HG03575 (cell line): ENCODE results near the gene UBR2.

Experiments used
- ATAC-seq: cut with Tn5 transposase; IDR thresholded peaks from one replicate; pipeline ENCODE4 v1.9.1; 2021; ENCODE audit not compliant: unreplicated experiment, insufficient number of reproducible peaks, low FRiP score; ENCODE audit errors: extremely low read depth

The UBR2 gene

DNA sequence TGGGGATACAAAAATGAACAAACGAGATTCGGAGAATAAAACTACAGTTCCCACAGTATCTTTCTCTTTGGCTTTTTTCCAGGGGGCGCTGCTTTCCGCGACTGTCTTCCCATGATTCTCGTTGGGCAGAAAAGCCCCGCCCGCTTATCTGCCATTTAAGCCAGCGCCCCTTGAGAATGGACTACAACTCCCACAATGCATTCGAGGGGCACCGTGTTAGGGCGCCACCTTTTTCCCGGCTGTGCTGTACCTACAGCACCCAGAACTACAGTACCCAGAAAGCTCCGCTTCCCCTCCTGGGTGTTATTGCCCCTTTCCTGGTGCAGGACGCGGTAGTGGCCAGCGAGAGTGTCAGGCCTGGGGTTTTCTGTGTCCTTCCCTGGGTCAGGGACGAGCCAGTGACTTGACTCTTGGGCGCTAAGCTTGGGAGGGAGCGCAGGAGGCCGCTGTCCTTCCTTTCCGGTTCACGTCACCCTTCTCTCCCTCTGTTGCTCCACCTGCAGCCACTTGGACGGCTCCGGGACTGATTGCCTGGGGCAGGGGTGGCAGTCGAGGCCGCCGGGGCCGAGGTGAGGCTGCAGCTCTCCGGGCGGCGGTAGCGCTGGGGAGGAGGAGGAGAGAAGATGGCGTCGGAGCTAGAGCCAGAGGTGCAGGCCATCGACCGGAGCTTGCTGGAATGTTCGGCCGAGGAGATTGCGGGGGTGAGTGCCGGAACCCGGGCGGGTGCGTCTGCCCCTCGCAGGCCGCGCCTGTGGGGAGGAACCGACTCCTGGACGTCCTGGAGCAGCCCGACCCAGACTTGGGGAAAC, at the start of gene UBR2:
Gene UBR2 (plus strand): TSS at position 333 of the 809 bp plus-strand sequence. CDS start 291 bp downstream, at position 624.
- peak; percentile 69 for ATAC-seq

DNA sequence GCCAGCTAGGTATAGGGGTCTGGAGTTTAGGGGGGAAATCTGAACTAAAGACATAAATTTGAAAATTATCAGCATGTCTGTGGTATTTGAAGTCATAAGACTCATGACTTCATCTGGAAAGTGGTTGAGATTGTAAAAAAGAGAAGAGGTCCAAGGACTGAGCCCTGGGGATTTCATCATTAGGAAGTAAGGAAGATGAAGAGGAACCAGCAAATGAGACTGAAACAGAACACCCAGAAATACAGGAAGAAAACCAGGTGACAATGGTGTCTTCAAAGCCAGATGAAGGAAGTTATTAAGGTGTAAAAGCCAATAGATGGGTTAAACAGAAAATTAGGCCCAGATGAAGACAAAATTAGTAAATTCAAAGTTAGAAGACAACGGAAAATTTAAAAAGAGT, 49.1 kb upstream of the UBR2 start:
- no peak for ATAC-seq

DNA sequence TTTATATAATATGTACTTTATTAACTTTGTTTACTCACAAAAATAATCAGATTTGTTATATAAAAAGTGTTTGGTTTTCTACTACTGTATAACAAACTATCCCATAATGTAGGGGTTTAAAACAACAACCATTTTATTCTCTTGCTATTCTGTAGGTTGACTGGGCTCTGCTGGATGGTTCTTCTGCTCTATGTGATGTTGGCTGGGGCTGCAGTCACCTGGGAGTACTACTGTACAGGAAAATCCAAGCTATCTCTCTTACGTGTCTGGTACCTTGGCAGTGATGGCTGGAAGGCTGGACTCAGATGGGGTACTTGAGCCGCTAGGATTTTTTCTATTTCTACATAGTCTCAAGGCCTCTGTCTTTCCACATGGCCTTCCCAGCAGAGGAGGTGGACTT, 44.0 kb upstream of the UBR2 start:
- no peak for ATAC-seq

DNA sequence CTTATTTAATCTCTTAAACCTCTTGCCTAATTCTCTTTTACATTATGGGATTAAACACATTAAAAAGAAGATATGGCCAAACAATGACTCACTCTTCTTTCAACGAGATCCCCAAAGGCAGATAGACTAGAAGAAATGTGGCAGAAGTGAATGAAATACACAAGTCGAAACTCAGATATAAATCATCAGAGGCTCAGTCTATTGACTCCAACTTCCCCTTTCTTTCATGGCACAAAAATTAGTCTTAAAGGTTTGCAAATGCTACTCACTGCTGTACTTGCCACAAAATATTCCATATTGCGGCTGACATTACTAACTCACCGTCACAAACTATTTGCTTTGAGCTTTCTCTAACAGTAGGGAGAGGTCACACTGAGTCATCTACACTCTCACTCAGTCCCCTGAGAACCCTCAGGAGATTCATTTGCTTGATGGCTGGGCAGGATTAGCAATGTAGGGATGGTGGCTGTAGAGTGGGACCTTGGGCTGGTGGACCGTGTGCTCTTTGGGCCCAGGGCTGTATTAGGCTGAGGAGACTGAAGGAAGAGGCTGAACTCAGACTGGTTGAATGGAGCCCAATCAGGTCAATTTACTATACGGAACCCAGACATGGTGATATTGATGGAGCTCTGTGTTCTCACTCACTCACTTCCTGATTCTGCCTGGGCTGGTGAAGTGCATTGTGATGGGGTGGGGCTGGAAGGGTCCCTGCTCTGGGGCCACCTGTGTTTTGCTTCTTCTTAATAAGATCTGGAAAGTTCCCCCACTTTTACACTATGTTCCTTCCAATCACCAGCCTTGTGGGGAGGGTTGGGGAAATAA, 42.8 kb upstream of the UBR2 start:
- peak; percentile 71 for ATAC-seq

DNA sequence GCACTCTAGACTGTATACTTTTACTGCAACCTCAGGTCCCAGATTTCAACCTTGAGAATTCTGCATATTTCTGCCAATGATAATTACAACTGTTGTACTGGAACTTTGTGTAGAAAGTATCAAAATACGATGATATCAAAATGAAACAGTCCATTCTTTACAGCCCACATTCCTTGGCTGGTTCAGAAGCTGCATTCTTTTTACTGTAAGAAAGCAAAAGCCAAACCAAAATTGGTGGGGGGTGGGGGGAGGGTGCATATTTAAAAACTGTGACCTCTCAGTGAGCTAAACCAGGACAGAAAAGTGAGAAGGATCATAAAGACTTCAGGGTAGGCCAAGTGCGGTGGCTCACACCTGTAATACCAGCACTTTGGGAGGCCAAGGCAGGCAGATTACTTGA, 41.8 kb upstream of the UBR2 start:
- no peak for ATAC-seq

DNA sequence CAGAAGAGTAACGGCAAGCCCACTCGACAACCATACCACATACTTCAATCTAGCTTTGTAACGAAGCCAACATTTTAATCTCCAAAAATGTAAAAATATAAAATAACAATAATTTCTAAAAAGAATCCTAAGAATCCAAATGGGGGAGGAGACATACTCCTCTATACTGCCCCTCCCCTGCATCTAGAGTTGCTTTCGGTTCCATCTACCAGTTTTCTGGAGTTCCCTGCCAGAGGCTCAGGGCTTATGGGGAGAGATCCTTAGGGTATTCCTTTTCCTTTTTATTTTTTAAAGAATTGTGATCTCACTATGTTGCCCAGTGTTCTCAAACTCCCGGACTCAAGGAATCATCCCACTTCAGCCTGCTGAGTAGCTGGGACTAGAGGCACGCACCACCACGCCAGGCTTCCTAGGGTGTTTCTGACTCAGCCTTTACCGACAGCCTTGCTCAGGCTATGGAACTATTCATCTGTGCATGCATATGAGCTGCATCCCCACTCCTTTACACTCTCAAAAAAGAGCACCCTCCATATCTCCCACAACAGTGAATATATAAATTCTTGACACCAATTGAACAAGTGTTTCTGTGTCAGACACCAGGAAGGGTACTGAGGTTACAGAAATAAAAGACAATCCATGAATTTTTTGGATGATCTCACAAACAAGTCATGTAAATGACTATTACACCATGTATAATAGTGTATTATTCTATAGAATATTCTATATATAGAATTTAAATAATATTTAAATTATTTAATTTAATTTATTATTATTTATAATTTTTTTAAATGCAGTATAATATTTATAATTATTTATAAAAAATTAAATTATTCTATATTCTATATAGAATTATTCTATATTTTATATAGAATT, 40.7 kb upstream of the UBR2 start:
- no peak for ATAC-seq

DNA sequence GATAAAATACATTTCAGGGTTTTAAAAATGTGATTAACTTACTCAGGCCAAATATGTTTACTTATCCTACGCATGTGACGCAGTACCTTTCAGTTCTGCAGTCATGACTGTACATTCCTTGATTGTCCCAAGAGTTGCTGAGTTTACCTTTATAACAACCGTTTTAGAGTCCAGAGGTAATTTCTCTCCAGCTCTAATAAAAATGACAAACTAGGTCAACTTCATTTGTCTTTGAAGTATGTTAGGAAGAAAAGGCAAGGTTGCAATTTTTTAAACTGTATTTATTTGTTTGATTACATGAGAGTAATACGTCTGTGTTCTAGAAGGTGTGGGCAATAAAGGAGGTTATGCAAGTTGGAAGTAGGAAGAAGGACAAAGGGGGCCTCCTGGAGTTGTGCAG, 38.6 kb upstream of the UBR2 start:
- no peak for ATAC-seq

DNA sequence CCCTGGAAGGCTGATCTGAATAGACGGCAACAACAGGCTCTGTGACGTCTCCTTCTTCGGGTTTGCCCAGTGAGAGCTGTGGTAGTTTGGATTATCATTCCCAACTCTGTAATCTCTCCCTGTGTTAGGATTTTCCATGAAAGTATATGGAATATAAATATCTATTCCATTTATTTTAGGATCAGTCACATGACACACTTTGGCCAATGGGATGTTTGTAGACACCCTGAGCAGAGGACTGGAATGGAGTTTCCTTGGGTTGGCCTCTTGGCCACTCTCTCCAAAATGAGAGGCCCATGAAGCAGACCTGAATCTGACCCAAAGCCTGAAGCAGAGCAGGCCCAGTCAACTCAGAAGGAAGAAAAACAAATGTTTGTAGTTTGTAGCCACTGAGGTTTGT, 37.2 kb upstream of the UBR2 start:
- ATAC-seq = no peak

DNA sequence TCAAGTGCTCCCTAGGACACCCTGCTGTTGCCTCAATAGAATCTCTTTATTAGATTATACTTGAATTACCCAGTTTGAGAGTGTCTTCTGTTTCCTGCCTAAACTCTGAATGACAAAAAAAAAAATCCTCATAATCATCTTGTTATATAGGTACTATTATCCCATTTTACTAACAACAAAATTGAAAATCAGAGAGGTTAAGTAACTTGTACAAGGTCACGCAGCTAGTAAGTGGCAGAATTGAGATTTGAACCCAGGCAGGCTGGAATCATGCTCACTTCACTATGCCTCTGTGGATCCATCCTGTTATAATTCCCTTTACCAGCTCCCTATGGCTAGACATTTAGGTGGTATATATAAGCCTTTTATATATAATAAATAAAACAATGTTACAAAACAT, 36.6 kb upstream of the UBR2 start:
- ATAC-seq = no peak

DNA sequence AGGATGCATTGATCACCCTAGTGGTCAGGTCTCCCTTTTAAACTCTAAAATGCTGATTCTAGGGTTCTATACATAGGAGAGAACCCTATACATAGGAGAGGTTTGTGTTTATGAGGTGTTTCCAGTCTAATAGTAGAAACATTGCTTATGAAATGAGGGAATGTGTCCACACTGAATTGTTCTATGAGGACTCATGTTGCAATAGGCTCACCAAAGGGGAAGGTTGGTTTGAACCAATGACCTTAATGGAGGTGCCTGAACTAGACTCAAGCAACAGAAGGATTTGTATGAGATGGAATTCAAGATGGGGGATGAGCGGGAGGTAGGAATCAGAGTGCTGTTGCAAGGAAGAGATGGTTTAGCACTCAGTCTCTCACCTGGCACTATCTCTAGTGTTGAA, 33.5 kb upstream of the UBR2 start:
- ATAC-seq = no peak

DNA sequence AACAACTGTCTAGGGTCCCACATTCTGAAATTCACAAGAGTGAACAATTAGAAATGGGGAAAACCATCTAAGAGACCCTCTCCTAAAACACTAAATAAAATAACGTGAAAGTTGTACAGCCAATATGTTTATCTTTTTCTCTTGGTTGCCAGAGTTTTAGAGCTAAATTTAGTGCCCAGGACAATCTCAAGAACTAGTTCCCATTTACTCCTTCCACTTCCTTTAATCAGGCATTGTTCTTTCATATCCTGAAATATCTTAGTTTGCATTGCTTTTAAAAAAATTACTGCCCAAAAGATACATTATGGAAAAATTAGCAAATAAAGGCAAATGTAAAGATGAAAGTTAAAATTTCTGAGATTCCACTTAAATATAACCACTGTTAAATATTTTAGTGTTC, 33.1 kb upstream of the UBR2 start:
- ATAC-seq = no peak

DNA sequence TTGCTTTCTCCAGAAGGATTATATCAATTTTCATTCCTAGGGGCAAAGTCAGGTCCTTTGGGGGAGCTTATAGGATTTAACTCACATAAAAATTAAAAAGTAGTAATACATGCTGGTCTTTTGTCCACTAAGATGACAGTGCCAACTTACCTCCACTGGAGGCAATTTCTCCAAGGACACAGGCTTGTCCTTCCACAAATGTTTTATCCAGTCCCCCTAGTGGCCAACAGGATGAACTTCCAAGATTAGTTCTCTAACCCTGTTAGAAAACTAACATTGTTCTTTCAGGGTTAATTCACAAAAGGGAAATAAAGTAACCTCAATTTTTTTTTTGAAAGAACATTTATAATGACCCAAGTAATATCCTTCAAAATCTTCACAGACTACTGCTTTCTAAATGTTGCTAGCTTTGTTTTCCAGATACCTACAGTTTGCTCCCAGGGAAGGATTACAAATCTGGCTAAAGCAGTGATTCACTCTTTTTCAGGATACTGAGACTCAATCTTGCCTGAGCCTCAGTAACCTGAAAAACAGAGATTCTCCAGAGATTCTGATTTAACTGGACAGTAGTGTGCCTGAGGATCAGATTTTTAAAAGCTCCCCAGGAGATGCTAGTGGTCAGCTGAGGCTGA, 31.7 kb upstream of the UBR2 start:
- no peak for ATAC-seq

DNA sequence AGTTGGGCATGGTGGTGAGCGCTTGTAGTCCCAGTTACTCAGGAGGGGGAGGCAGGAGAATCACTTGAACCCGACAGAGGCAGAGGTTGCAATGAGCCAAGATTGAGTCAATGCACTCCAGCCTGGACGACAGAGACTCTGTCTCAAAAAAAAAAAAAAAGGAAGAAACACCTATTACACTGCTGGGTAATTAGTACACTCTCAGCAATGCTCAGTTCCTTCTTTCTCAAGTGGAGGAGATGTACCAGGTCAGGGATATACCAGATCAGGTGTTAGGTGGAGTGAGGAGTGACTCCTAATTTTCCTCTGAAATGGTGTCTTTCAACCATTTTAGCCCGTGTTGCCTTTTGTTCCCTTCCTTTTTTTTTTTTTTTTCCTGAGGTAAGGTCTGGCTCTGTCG, 30.0 kb upstream of the UBR2 start:
- ATAC-seq = no peak

DNA sequence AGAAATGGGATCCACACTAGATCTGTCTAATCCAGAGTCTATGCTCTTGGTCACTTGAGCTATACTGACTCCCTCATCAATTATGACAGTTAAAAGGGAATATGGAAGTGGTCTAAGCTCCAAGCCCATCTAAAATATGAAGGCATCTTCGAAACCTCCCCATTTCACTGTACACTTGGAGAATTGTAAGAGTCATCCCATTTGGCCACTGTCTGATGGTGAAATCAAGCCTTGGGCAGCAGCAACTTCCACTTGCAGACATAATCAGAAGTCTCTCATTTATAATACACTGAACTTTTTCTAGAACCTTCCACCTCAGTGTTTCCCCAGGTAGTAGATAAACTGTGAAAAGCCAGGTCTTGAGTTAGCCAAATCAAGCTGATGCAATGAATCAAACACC, 26.3 kb upstream of the UBR2 start:
- no peak for ATAC-seq

DNA sequence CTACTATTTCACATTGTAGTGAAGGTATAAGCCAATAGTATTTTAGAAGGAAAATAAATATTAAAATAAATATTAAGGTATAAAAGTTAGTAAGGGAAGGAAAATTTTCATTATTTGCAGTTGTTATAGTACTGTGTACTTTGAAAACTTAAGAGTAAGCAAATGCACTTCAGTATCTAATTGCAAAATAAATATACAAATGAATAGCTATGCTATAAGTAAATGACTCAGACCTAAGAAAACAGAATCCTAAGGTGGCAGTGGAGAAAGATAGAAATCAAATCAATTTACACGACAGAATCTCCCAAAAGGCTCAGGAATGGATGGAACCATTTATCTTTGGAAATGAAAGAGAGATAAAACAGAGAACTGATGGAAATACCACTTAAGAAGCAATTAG, 24.7 kb upstream of the UBR2 start:
- no peak for ATAC-seq

DNA sequence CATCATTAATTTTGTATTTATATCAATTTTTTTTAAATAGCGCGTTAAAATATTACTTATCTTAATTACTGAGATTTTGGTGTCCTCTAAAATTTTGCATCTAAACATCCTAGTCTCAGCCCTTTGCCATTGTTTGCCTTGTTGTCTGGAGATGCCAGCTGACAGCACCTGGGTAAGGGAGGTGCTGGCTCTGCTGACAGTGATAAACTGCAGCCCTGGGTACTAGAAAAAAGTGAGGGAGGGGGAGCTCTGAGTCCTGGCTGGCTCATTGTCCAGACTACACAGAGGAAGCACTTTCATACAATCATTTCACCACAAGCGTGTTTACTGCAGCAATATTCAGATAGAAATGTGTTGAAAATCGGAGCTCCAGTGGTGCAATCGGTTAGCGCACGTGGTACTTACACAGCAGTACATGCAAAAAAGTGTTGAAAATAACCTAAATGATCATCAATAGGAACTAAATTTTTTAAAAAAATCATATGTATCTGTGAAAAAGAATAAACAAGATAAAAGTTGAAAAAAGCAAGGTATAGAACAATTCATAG, 18.5 kb upstream of the UBR2 start:
- no peak for ATAC-seq

DNA sequence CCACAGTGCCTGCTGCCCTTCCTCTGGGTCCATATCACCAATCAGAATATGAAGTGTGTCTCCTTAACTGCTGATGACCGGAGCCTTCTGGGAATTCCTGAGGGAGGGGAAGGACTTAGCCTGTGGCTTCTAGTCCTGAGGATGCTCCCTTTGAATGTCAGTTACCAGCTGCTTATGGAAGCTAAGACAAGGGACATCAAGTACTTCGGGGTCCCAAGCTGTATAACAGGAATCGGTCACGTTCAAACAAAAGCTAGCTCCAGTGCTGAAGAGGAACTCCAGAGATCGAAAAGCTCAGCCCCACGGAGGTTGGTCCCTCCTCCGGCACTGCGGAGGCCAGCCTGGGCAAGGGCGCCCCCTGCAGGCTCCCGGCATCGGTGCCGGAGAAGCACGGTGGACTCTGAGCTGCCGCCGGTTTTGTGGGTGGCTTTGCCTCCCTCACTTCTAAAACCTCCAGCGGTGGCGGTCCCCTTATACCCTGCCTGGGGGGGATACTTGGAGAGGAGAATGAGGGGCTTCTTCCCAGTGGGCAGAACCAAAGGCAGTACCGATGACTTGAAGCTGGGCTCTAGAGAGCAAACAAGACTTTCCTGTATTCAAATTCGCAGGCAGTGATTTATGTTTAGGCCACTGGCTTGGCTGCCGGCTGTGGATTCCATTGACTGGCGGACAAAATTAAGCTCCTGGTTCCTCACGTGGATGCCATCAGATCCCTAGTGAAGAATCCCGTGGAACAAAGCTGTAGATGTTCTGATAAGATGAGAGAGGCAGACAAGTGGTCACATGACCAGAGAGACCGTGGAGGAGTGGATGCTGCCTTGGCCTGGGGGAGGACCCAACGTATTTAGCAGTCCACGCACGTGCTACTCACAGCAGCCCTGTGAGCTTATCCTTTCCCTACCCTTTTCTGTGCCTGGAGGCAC, 16.2 kb upstream of the UBR2 start:
- no peak for ATAC-seq

DNA sequence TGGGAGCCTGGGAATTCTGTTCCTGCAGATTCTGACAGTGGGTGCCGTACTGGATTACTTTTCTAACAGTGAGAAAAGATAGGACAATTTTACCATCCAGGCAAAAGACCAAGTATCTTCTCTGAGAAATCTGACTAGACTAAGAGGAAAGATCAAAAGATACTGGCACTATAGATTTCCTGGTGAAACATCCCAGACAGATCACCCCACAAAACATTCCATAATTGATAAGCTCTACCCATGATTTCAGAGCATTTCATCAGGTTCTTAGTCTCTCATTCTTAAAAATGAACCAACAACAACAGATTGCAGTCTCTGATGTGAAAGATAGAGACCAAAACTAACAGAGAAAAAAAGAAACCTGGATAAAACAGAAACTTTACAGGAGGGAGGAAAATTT, 13.6 kb upstream of the UBR2 start:
- ATAC-seq = no peak
